ENCODE data around the gene MRPS31. TPM values are rescaled to one million over a fixed set of nuclear protein-coding genes. Genes with fewer than 3 reads are reported as not detected.

The MRPS31 gene
- total RNA-seq, 1 donor: 25.1 TPM

DNA sequence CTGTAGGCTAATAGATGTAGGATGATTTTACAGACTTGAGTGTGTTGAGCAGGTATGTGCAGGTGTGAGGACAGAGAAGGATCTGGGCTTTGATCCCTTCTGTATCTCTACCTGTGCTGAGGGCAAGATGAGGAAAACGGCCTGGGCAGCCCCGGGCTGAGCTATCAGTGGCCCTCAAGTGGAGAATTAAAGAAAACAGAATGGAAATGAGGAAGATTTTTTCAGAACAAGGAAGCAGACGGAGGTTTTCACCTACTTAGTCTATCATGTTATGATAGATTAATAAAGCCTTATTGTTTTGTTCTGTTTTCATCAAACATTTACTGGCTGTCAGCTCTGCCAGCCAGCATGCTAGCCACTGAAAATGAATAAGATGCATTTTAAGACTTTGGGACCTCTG is 82.2 kb downstream of the MRPS31 start:
- H3K4me3 ChIP-seq (ENCODE audit: low read depth, low read length): no peak overlapping the region
- TF ChIP-seq, protein P1, sequence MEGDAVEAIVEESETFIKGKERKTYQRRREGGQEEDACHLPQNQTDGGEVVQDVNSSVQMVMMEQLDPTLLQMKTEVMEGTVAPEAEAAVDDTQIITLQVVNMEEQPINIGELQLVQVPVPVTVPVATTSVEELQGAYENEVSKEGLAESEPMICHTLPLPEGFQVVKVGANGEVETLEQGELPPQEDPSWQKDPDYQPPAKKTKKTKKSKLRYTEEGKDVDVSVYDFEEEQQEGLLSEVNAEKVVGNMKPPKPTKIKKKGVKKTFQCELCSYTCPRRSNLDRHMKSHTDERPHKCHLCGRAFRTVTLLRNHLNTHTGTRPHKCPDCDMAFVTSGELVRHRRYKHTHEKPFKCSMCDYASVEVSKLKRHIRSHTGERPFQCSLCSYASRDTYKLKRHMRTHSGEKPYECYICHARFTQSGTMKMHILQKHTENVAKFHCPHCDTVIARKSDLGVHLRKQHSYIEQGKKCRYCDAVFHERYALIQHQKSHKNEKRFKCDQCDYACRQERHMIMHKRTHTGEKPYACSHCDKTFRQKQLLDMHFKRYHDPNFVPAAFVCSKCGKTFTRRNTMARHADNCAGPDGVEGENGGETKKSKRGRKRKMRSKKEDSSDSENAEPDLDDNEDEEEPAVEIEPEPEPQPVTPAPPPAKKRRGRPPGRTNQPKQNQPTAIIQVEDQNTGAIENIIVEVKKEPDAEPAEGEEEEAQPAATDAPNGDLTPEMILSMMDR (IDR thresholded peaks at IDR 0.05; ENCODE audit: insufficient read depth, low read length): no peak
- no peak for DNase-seq (ENCODE audit: low read depth)

- H3K4me3 ChIP-seq (ENCODE audit: low read depth, low read length): no peak overlapping the region
- DNase-seq (ENCODE audit: low read depth): peak; percentile 60
- TF ChIP-seq, protein P1 (IDR thresholded peaks at IDR 0.05; ENCODE audit: insufficient read depth, low read length): peak; percentile 43
Measured at GRCh38 chr13:40682449-40683240, 88.3 kb downstream of the MRPS31 start.

GRCh38 chr13:40681341-40682146 is 89.4 kb downstream of the MRPS31 start:
- TF ChIP-seq, protein P1 (IDR thresholded peaks at IDR 0.05; ENCODE audit: insufficient read depth, low read length): no peak
- peak; percentile 48 for DNase-seq (ENCODE audit: low read depth)
- H3K4me3 ChIP-seq (ENCODE audit: low read depth, low read length): no peak overlapping the region

GRCh38 chr13:40680659-40681323 is 90.2 kb downstream of the MRPS31 start:
- TF ChIP-seq, protein P1 (IDR thresholded peaks at IDR 0.05; ENCODE audit: insufficient read depth, low read length): no peak
- H3K4me3 ChIP-seq (ENCODE audit: low read depth, low read length): no peak overlapping the region
- no peak for DNase-seq (ENCODE audit: low read depth)

GRCh38 chr13:40679480-40679985 is 91.5 kb downstream of the MRPS31 start:
- DNase-seq (ENCODE audit: low read depth): no peak
- TF ChIP-seq, protein P1 (IDR thresholded peaks at IDR 0.05; ENCODE audit: insufficient read depth, low read length): no peak
- H3K4me3 ChIP-seq (ENCODE audit: low read depth, low read length): no peak overlapping the region

Small RNA genes within 50 kb of the gene (small RNA-seq; reads per million reads assigned to genes)
- not detected for gene MIR320D1
- gene MIR621: not detected
- gene RF00017: not detected

Other genes with a start within 250 kb of the MRPS31 start
- 3.2 and 10.5 TPM in 2 replicates for gene FOXO1, start 104.5 kb downstream of the MRPS31 start, total RNA-seq (ENCODE audit: low replicate concordance)
- 11.7 and 13.8 TPM in 2 replicates for gene SLC25A15, start 18.4 kb upstream of the MRPS31 start, total RNA-seq (ENCODE audit: low replicate concordance)
- 47.0 and 51.0 TPM in 2 replicates for gene ELF1, start 248.1 kb upstream of the MRPS31 start, total RNA-seq (ENCODE audit: low replicate concordance)